Astrocyte (in vitro differentiated cells and primary cell): Measurements from ENCODE around the gene ZNF433. TPM values are rescaled to one million over a fixed set of nuclear protein-coding genes. Genes with fewer than 3 reads are reported as not detected.

Experiments used
- DNase-seq: peaks from one replicate; pipeline ENCODE4 v3.0.0-alpha.2; 2010; ENCODE audit warnings: low read depth
- FAIRE-seq: peaks from 2 replicates; lab custom pipeline; 2011; peaks lifted over from hg19 to GRCh38; lab: Jason Lieb, UNC
- H2AFZ ChIP-seq: 2 replicates; pipeline ENCODE4 v1.6.0; 2012; ENCODE audit warnings: low read depth, low read length, inconsistent platforms
- H3K27ac ChIP-seq: 2 replicates; pipeline ENCODE4 v1.5.1; 2011; ENCODE audit warnings: low read depth, low read length, inconsistent platforms
- H3K27me3 ChIP-seq: 2 replicates; pipeline ENCODE4 v1.6.0; 2011; ENCODE audit warnings: low read length, inconsistent platforms; ENCODE audit not compliant: insufficient read depth
- H3K36me3 ChIP-seq: 2 replicates; pipeline ENCODE4 v1.5.1; 2011; ENCODE audit warnings: low read length, inconsistent platforms; ENCODE audit not compliant: insufficient read depth
- H3K4me1 ChIP-seq: 2 replicates; pipeline ENCODE4 v1.5.1; 2011; ENCODE audit warnings: low read length, inconsistent platforms; ENCODE audit not compliant: insufficient read depth
- H3K4me2 ChIP-seq: 2 replicates; pipeline ENCODE4 v1.6.0; 2012; ENCODE audit warnings: low read length, inconsistent platforms
- H3K4me3 ChIP-seq: 2 replicates; pipeline ENCODE4 v1.5.1; 2011; ENCODE audit warnings: low read depth, mild to moderate bottlenecking, low read length, inconsistent platforms; ENCODE audit not compliant: insufficient read depth
- H3K79me2 ChIP-seq: 2 replicates; pipeline ENCODE4 v1.6.0; 2012; ENCODE audit warnings: mild to moderate bottlenecking, low read length, inconsistent platforms; ENCODE audit not compliant: insufficient read depth
- H3K9ac ChIP-seq: 2 replicates; pipeline ENCODE4 v1.6.0; 2012; ENCODE audit warnings: mild to moderate bottlenecking, low read length, inconsistent platforms
- H3K9me3 ChIP-seq: 2 replicates; pipeline ENCODE4 v1.5.1; 2012; ENCODE audit warnings: low read depth, mild to moderate bottlenecking, low read length, inconsistent platforms; ENCODE audit not compliant: insufficient read depth
- H4K20me1 ChIP-seq: 2 replicates; pipeline ENCODE4 v1.6.0; 2012; ENCODE audit warnings: low read length, inconsistent platforms; ENCODE audit not compliant: insufficient read depth
- H3K27ac Mint-ChIP-seq: one replicate; pipeline ENCODE4 v1.8.0; 2021; ENCODE audit warnings: mild to moderate bottlenecking, mixed read lengths; ENCODE audit not compliant: unreplicated experiment
- H3K27me3 Mint-ChIP-seq: one replicate; pipeline ENCODE4 v1.8.0; 2021; ENCODE audit warnings: low read depth, mixed read lengths; ENCODE audit not compliant: unreplicated experiment
- H3K36me3 Mint-ChIP-seq: one replicate; pipeline ENCODE4 v1.8.0; 2021; ENCODE audit warnings: low read depth, mixed read lengths; ENCODE audit not compliant: unreplicated experiment
- H3K4me1 Mint-ChIP-seq: one replicate; pipeline ENCODE4 v1.8.0; 2021; ENCODE audit warnings: low read depth, mixed read lengths; ENCODE audit not compliant: unreplicated experiment
- H3K4me3 Mint-ChIP-seq: one replicate; pipeline ENCODE4 v1.8.0; 2021; ENCODE audit warnings: mild to moderate bottlenecking, moderate library complexity, mixed read lengths; ENCODE audit not compliant: unreplicated experiment
- H3K9me3 Mint-ChIP-seq: one replicate; pipeline ENCODE4 v1.8.0; 2021; ENCODE audit warnings: mild to moderate bottlenecking, mixed read lengths; ENCODE audit not compliant: unreplicated experiment
- CTCF ChIP-seq: IDR thresholded peaks from 2 replicates; pipeline ENCODE4 v1.5.1; 2011; ENCODE audit warnings: low read depth, mild to moderate bottlenecking, inconsistent platforms, low read length, moderate library complexity; ENCODE audit not compliant: insufficient read depth
- EZH2 ChIP-seq: IDR thresholded peaks from 2 replicates; pipeline ENCODE4 v1.6.1; 2012; ENCODE audit warnings: mild to moderate bottlenecking, low read length, inconsistent platforms; ENCODE audit not compliant: insufficient read depth
- total RNA-seq: library from RNA; stranded (reverse); gene quantifications from 2 replicates; pipeline ENCODE4 v1.2.1, GENCODE V29; 2021

Gene ZNF433
- total RNA-seq, 1 donor from 2014 or later: not detected

- Mint-ChIP-seq H3K4me3 (no peak overlapping the region), H3K27ac (no peak overlapping the region), H3K4me1 (no peaks in the 10 kb centered on the region), H3K27me3 (no peaks in the 10 kb centered on the region), H3K36me3 (no peaks in the 10 kb centered on the region), H3K9me3 (peaks cover 27% of the 10 kb centered on the region)
- Histone ChIP-seq H4K20me1 (no peaks in the 10 kb centered on the region), H3K36me3 (no peaks in the 10 kb centered on the region), H3K79me2 (no peaks in the 10 kb centered on the region), H3K9ac (no peak overlapping the region), H2AFZ (no peak overlapping the region), H3K4me3 (no peak overlapping the region), H3K4me2 (no peak overlapping the region), H3K27me3 (no peaks in the 10 kb centered on the region), H3K4me1 (no peaks in the 10 kb centered on the region), H3K9me3 (peaks cover 18% of the 10 kb centered on the region), H3K27ac (no peak overlapping the region)
- TF ChIP-seq EZH2: no peak
- no peak for TF ChIP-seq CTCF
- FAIRE-seq (no peak), DNase-seq (no peak)
These were observed 62.3 kb downstream of the ZNF433 start for GRCh38 chr19:11973019-11973810.

GRCh38 chr19:11971041-11971440 lies 64.4 kb downstream of the ZNF433 start:
- H4K20me1 ChIP-seq: no peaks in the 10 kb centered on the region
- Mint-ChIP-seq H3K4me3 (no peak overlapping the region), H3K27me3 (no peaks in the 10 kb centered on the region), H3K4me1 (no peaks in the 10 kb centered on the region), H3K9me3 (peaks cover 22% of the 10 kb centered on the region), H3K27ac (no peak overlapping the region), H3K36me3 (no peaks in the 10 kb centered on the region)
- no peaks in the 10 kb centered on the region for H3K36me3 ChIP-seq
- no peak overlapping the region for H3K9ac ChIP-seq
- DNase-seq (no peak), FAIRE-seq (no peak)
- H2AFZ ChIP-seq: no peak overlapping the region
- no peaks in the 10 kb centered on the region for H3K27me3 ChIP-seq
- peaks cover 9% of the 10 kb centered on the region for H3K9me3 ChIP-seq
- no peak overlapping the region for H3K4me3 ChIP-seq
- no peak overlapping the region for H3K27ac ChIP-seq
- H3K4me2 ChIP-seq: no peak overlapping the region
- no peaks in the 10 kb centered on the region for H3K79me2 ChIP-seq
- no peaks in the 10 kb centered on the region for H3K4me1 ChIP-seq
- TF ChIP-seq CTCF (no peak), EZH2 (no peak)

- H3K4me1 ChIP-seq: no peaks in the 10 kb centered on the region
- no peak for FAIRE-seq
- H3K9me3 ChIP-seq: peaks cover 3% of the 10 kb centered on the region
- no peaks in the 10 kb centered on the region for H3K4me1 Mint-ChIP-seq
- no peak overlapping the region for H2AFZ ChIP-seq
- DNase-seq: no peak
- H3K79me2 ChIP-seq: no peaks in the 10 kb centered on the region
- peaks cover 22% of the 10 kb centered on the region for H3K9me3 Mint-ChIP-seq
- no peak overlapping the region for H3K4me3 Mint-ChIP-seq
- H3K27ac Mint-ChIP-seq: no peak overlapping the region
- no peaks in the 10 kb centered on the region for H3K36me3 ChIP-seq
- H3K4me3 ChIP-seq: no peak overlapping the region
- no peak overlapping the region for H3K27ac ChIP-seq
- H4K20me1 ChIP-seq: no peaks in the 10 kb centered on the region
- H3K27me3 Mint-ChIP-seq: no peaks in the 10 kb centered on the region
- no peak for TF ChIP-seq EZH2
- TF ChIP-seq CTCF: no peak
- H3K9ac ChIP-seq: no peak overlapping the region
- H3K27me3 ChIP-seq: no peaks in the 10 kb centered on the region
- no peak overlapping the region for H3K4me2 ChIP-seq
- no peaks in the 10 kb centered on the region for H3K36me3 Mint-ChIP-seq
These were observed 65.3 kb downstream of the ZNF433 start for GRCh38 chr19:11970174-11970573.
